Head of caudate nucleus (tissue), 42 donors: Measurements from ENCODE around the gene ANGEL2.
A peak's percentile ranks its signal among the peaks of the same experiment; 100 is the strongest.

Experiments used
- DNase-seq, 42 donors: peaks; one replicate each; pipeline versions ENCODE4 v3.0.0 to v3.0.0-alpha.2; 2020 to 2021; ENCODE audit warnings: mixed read lengths in 7 of 42
- intact Hi-C: fragments of 100-400 bp; cut with DNase I; formaldehyde crosslinking; loops from one replicate; pipeline ENCODE4 v1.15.0; 2022

The ANGEL2 gene

DNA sequence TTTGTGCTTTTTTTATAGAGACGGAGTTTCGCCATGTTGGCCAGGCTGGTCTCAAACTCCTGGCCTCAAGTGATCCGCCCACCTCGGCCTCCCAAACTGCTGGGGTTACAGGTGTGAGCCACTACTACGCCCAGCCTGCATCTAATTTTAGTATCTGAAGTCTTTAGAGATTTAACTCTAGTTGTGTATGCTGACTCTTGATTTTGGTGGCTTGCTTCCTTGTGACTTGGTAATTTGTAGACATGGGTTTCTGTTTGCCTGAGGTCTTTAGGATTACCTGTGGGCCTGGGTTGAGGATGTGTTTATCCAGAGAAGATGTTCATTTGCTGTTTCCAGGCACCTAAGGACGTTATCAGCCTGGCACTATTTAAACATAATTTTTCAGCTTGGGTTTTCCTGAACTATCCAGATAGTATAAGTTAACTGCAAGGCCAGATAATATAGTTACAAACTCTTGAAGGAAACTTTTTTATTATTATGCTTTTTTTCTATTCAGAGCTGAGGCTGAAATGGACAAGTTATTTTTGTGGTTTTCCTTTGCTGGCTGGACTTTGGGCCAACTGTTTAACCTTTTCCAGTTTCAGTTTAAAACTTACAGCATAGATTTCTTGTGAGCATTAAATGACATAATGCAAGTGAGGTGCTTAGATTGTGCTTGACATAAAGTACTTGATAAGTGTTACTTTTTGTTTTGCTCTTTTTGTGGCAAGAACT lies 72.8 kb downstream of the ANGEL2 start:
- peak in 1 of 42 donors; percentile 4 for DNase-seq
- intact Hi-C loops: no loop called here
